NCI-H2171 (cell line): ENCODE measurements around the gene CRTC1.
"Not testable (repeated sequence)": the region's sequence is repeated elsewhere in the genome, so short reads cannot be mapped to it uniquely, and the experiment has no call there.

ENCODE experiments used
- DNase-seq: peaks from one replicate; lab custom pipeline; 2025; lab: John Stamatoyannopoulos, UW

CRTC1 gene

GRCh38 chr19:18669883-18670282 is 13.6 kb upstream of the CRTC1 start:
- no peak for DNase-seq

DNA sequence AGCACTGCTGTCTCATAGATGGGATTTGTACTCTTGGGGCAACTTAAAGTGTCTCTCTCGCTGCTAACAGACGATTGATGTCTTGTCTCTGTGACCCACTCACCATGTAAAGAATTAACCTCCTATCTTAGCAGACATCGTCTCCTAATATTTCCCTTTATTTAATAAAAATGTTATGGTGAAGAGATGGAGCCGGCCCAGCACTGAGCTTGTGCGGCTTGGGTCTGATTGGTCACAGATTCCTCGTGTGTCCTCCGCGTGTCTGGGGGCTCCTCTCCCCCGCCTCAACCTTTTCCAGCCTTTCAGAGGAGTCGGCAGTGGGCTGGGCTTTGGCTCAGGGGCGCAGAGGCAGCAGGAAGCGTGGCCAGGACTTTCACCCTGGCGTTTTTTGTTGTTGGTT is 13.2 kb upstream of the CRTC1 start:
- no peak for DNase-seq

DNA sequence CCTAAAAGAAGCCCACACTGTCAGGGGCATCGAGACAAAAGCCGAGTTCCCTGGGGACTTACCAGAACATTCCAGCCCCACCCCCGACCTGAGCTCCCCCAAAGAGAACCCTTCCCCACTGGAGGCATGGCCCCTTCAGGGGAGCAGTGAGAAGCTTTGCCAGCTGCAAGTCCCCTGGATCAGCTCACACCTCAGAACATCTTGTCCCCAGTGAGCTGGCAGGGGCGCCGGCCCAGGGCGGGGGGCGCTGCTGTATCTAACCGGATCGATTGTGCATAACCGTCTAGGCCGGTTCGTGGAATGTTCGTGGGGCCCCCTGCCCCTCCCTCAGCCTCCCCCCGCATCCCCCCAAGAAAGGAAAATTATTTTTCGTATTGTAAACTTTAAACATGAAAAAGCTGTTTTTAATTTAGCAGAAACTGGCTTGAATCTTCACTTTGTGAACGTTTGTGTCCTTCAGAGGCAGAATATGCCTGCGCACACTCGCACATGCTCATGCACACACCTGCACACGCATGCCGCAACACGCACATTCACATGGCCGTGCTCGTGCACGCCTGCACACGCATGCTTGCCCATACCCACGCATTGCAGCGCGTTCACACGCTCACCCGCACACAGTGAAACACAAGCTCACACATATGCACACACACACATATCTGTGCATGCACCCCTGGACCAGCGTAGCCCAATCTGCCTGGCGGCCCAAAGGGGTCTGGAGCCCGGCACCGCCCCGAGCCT is 12.0 kb upstream of the CRTC1 start:
- no peak for DNase-seq

DNA sequence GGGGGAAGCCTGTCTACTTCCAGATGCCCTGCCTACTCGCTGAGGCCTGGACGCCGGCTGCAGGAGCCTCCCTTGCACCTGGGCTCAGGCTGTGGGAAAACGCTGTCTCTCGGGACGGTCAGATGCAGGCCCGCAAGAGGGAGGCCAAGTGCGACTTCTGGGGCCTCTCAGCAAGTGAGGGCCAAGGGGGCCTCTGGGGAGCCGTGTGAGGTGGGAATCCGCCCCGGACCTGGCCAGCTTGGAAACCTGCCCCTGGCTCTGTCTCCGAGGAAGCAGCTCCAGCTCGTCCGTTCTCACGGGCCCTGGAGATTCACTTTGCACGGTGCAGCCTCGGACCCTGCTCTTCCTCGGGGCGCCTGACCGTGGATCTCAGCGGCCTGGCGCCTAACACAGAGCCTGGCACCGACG is 11.4 kb upstream of the CRTC1 start:
- DNase-seq = no peak

- no peak for DNase-seq
Observed at GRCh38 chr19:18672606-18673337, 10.7 kb upstream of the CRTC1 start.

DNA sequence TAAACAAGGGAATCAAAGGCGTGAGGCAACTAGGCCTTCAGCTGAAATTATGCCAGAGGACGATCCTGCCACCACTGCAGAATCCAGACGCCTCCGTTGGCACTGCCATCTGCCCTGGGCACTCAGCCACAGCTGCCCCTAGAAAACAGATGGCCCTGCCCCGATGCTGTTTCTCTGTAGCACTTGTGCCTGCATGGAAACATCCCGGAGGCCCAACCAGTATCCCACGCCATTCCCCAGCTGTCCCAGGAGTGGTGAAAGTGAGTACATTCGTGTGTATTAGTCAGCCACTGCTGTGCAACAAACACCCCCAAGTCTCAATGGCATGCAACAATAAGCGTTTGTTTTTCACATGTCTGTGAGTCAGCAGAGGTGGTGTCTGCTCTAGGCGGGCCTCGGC is 8.9 kb upstream of the CRTC1 start:
- DNase-seq = peak; percentile 75

DNA sequence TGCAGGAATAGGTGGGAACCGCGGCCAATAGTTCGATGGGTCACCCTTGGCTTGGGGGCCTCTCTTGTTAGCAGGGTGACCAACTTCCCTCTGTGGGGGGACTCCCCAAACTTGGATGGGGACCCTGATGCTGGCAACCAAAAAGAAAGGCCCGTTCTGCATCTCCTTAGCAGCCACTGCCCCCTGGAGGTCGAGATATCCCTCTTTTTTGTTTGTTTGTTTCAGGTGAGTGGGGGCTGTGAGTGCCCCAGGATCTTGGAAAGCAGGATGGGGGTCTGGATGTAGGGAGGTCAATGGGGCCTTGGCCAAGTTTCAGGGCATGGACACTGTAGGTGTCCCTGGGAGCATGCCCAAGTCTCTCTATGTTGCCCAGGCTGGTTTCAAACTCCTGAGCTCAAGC is 7.7 kb upstream of the CRTC1 start:
- DNase-seq = no peak

DNA sequence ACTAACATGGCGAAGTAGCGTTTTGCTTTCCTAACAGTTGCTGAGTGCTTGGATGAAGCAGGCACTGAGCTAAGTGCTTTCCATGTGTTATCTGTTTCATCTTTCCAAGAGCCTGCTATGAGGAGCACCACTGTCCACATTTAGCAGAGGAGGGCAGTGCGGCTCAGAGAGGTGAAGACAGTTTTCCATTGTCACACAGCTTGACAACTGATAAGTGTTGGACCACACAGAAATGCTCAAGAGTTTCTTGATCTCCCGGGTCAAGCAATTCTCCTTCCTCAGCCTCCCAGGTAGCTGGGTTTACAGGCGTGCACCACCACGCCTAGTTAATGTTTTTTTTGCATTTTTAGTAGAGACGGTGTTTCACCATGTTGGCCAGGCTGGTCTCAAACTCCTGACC is 6.8 kb upstream of the CRTC1 start:
- DNase-seq = no peak

DNA sequence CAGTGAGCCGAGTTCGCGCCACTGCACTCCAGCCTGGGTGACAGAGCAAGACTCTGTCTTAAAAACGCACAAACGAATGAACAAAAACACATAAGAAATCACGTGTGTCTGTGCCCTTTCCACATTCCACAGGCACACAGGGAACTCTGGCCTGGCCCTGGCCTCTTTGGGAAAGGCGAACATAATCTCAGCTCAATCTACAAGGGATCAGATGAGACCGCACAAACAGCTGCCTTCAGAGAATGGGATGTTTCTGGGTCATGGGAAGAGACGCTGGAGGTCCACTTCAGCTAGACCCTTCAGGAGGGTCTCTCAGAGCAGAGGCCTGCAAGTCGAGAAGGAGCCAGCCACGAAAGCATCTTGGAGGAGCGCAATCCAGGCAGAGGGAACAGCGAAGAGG is 6.3 kb upstream of the CRTC1 start:
- no peak for DNase-seq

DNA sequence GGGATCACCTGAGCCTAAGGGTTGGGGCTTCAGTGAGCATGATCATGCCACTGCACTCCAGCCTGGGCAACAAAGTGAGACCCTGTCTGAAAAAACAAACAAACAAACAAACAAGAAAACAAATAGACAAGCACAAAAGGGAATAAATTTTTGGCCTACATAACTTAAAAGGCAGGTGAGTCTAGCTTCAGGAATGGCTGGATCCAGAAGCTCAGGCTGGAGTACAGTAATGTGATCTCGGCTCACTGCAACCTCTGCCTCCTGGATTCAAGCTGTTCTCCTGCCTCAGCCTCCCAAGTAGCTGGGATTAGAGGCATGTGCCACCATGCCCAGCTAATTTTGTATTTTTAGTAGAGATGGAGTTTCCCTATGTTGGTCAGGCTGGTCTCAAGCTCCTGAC is 3.3 kb upstream of the CRTC1 start:
- not testable (repeated sequence) for DNase-seq

DNA sequence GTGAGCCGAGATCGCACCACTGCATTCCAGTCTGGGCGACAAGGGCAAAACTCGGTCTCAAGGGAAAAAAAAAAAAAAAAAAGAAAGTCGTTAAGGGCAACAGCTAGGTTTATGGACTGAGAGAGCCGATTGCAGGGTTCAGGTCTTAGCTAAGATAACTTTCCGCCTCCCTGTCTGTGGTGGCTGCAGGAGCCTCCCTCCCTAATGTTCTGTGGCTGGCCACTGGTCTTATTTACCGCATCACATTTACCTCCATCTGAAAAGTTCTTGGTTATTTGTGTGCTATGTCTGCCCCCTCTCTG is 722 bp upstream of the CRTC1 start:
- DNase-seq = no peak

DNA sequence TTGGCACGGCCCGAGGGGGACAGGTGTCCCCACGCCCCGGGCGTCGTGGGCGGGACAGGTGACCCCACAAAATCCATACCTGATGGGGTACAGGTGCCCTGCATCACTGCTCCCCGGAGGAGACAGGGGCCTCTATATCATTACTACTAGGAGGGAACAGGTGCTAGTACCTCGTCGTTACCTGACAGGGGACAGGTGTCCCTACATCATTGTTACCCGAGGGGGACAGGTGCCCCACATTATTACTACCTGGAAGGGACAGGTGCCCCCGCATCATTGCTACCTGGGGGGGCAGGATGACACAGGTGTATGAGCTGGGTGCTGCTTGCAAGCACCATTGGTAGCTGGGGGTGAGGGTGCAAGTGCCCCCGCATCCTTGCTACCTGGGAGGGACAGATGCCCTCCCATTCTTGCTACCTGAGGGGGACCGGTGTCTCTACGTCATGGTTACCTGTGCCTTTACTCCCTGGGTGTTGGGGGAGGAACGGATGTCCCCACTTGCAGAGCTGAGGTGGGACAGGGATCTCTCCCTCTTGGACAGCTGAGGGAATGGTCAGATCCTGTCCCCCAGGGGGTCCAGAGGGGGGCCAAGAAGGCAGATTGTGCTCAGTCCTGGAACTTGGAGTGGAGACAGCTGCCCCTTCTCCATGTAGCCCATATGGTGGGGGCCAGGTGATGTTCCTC is 620 bp downstream of the CRTC1 start:
- no peak for DNase-seq

- DNase-seq = no peak
Observed at GRCh38 chr19:18684642-18684993, 1.1 kb downstream of the CRTC1 start.

GRCh38 chr19:18685597-18686190 is 2.2 kb downstream of the CRTC1 start:
- DNase-seq = no peak

- DNase-seq = no peak
Observed at GRCh38 chr19:18687740-18688465, 4.4 kb downstream of the CRTC1 start.

- no peak for DNase-seq
Observed at GRCh38 chr19:18696023-18696422, 12.5 kb downstream of the CRTC1 start.

DNA sequence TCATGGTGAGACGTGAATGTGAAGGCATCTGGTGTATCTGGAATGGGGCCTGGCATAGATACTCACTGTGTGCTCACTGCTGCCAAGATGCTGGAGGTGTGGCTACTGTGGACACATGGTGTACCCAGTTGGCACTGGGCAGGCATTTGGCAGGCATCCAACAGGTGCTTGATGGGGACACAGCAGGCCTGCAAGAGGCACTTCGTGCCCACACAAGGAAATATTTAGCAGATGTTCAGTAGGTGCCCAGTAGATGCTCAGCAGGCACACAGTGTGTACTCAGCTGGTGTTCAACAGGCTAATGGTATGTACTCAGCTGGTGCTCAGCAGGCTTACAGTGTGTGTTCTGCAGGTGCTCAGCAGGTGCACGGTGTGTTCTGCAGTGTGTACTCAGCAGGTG is 14.2 kb downstream of the CRTC1 start:
- DNase-seq = no peak

DNA sequence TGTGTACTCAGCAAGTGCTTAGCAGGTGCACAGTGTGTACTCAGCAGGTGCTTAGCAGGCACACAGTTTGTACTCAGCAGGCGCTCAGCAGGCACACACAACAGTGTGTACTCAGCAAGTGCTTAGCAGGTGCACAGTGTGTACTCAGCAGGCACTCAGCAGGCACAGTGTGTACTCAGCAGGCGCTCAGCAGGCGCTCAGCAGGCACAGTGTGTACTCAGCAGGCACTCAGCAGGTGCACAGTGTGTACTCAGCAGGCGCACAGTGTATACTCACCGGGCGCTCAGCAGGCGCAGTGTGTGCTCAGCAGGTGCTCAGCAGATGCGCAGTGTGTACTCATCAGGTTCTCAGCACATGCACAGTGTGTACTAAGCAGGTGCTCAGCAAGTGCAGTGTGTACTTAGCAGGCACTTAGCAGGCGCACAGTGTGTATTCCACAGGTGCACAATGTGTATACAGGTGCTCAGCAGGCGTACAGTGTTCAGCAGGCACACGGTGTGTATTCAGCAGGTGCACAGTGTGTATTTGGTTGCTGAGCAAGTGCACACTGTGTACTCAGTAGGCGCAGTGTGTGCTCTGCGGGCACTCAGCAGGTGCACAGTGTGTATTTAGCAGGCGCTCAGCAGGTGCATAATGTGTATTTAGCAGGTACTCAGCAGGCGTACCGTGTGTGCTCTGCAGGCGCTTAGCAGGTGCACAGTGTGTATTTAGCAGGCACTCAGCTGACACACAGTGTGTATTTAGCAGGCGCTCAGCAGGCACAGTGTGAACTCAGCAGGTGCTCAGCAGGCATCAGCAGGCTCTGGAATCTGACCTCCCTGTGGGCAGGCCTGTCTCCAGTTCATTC is 15.1 kb downstream of the CRTC1 start:
- DNase-seq = no peak

DNA sequence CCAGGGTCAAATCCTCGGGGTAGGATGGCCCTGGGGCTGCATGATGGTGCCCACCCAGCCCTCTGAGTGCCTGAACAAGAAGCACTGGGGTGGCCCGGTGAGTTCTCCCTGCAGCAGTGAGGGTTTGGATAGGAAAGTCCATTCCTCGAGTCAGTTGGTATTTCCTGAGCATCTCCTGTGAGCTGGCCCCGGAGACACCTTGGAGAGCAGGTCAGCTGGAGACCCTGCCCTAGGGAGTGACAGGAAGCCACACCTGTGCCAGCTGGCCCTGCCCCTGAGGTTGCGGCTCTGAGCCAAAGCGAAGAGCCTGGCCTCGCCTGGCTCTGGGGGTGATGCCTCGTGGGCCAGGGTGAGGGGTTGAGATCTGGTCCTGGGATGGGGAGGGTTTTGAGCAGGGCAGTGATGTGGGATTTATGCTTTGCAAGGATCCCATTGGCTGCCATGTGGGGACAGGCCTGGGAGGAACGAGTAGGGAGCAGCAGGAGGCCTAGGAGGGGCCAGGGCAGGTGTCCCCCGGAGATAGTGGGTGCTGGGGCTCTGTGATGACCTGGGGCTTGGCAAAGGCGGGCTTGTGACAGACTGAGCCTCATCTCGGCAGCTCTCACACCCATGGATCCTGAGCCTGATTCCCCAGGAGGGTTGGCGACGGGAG is 16.0 kb downstream of the CRTC1 start:
- no peak for DNase-seq

- DNase-seq = peak; percentile 86
Observed at GRCh38 chr19:18700501-18701249, 17.2 kb downstream of the CRTC1 start.
